Inferior parietal cortex (tissue), 1 donor: Measurements from ENCODE around the gene FCGR3A.
"Not testable (repeated sequence)": the region's sequence is repeated elsewhere in the genome, so short reads cannot be mapped to it uniquely, and the experiment has no call there.

Experiments
- DNase-seq: peaks from one replicate; pipeline ENCODE4 v3.0.0-alpha.2; 2016; ENCODE audit errors: extremely low spot score

Gene FCGR3A

DNA sequence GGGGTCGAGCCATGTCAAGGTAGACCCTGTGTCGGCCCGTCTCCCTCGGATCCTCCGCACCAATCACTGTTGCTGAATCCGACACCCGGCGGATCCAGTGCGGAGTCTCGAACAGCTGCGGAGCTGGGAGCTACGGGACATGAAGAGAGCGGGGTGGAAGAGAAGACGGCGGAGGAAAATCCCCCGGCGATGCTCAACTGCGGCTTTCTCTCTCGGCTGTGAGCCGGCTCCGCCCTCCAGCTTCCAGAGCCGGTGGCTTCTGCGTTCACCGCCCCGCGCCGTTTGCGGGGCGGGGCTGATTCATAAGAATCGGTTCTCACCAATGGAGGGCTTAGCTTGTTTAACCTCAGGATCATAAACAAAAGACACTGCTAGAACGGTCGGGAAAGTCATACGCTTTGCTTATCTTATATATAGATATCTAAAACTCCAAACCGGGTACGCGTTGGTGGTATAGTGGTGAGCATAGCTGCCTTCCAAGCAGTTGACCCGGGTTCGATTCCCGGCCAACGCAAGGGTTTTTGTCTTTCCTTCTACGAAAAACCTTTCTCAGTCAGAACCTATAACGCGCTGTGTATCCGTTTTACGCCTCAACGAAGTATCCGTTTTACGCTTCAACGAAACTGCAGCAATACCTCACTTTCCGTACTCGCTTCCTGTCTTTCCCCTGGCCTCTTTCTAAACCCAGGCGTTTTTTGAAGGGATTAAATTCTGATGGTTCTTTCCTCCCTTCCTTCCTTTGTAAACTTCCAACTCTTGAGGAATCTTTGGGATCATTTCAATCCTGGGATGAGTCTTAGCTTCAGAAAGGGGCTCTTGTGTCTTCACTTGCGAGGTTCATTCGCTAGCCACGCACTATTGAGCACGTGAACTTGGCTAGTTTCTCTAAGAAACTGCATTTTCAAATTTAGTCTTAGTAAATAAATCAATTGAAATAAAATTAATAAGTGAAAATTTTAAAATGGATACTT is 18.7 kb downstream of the FCGR3A start:
- DNase-seq: peak; percentile 92

DNA sequence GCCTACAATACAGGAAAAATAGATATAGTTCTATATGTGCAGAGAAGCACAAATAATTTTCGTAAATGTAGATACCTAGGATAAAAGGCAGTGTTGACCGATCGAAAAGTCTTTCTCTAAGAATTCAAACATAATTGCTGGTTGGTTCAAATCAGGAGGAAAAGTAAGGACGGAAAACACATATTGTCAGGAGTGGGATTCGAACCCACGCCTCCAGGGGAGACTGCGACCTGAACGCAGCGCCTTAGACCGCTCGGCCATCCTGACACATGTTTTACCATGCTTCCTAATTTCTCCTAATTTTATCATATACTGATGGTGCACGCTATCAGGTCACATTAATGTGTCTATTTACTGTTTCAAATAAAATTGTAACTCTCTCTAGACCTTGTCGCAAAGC is 19.5 kb downstream of the FCGR3A start:
- DNase-seq: peak; percentile 75

DNA sequence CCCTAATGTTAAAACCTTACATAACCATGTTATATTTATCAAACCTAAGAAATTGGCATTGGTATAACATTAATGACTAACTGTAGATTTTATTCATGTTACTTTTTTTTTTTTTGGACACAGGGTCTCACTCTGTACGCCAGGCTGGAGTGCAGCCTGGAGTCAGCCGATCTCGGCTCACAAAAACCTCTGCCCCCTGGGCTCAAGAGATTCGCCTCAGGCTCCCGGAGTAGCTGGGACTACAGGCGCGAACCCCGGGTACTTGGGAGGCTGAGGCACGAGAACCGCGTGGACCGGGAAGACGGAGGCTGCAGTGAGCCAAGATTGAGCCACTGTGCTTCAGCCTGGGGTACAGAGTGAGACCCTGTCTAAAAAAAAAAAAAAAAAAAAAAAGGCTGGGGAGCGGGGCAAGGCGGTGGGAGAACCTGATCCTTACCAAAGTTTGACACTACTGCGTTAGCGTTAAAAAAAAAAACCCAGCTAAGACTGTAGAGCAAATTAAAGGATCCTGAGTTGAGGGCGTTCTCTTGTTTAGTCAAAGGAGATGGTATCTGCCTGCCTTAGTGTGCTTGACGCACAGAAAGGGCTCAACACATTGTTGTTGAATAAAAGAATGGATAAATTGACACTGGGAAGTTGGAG is 20.0 kb downstream of the FCGR3A start:
- not testable (repeated sequence) for DNase-seq

DNA sequence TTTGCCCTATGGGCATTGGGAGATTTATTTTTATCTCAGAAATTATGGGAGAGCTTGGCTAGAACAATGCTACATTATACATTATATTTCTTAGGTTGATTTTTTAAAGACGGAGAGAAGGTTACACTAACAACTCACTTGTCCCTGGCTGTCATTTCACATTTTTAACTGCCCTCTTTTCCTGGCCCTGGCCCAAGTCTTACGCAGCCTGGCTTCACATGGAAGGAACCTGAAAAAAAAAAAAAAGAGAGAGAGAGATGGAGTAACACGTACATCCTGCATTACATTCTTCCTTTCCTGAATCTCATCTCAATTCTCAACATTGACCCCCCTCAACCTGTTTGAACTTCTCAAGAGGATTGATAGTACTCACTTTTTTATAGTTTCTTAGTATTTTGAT is 21.1 kb downstream of the FCGR3A start:
- DNase-seq: not testable (repeated sequence)

DNA sequence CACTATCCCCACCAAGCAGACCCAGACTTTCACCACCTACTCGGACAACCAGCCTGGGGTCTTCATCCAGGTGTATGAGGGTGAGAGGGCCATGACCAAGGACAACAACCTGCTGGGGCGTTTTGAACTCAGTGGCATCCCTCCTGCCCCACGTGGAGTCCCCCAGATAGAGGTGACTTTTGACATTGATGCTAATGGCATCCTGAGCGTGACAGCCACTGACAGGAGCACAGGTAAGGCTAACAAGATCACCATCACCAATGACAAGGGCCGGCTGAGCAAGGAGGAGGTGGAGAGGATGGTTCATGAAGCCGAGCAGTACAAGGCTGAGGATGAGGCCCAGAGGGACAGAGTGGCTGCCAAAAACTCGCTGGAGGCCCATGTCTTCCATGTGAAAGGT is 23.7 kb downstream of the FCGR3A start:
- DNase-seq: not testable (repeated sequence)

DNA sequence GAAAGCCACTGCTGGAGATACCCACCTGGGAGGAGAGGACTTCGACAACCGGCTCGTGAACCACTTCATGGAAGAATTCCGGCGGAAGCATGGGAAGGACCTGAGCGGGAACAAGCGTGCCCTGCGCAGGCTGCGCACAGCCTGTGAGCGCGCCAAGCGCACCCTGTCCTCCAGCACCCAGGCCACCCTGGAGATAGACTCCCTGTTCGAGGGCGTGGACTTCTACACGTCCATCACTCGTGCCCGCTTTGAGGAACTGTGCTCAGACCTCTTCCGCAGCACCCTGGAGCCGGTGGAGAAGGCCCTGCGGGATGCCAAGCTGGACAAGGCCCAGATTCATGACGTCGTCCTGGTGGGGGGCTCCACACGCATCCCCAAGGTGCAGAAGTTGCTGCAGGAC is 24.3 kb downstream of the FCGR3A start:
- not testable (repeated sequence) for DNase-seq

DNA sequence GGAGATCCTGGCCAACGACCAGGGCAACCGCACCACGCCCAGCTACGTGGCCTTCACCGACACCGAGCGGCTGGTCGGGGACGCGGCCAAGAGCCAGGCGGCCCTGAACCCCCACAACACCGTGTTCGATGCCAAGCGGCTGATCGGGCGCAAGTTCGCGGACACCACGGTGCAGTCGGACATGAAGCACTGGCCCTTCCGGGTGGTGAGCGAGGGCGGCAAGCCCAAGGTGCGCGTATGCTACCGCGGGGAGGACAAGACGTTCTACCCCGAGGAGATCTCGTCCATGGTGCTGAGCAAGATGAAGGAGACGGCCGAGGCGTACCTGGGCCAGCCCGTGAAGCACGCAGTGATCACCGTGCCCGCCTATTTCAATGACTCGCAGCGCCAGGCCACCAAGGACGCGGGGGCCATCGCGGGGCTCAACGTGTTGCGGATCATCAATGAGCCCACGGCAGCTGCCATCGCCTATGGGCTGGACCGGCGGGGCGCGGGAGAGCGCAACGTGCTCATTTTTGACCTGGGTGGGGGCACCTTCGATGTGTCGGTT is 24.8 kb downstream of the FCGR3A start:
- not testable (repeated sequence) for DNase-seq

DNA sequence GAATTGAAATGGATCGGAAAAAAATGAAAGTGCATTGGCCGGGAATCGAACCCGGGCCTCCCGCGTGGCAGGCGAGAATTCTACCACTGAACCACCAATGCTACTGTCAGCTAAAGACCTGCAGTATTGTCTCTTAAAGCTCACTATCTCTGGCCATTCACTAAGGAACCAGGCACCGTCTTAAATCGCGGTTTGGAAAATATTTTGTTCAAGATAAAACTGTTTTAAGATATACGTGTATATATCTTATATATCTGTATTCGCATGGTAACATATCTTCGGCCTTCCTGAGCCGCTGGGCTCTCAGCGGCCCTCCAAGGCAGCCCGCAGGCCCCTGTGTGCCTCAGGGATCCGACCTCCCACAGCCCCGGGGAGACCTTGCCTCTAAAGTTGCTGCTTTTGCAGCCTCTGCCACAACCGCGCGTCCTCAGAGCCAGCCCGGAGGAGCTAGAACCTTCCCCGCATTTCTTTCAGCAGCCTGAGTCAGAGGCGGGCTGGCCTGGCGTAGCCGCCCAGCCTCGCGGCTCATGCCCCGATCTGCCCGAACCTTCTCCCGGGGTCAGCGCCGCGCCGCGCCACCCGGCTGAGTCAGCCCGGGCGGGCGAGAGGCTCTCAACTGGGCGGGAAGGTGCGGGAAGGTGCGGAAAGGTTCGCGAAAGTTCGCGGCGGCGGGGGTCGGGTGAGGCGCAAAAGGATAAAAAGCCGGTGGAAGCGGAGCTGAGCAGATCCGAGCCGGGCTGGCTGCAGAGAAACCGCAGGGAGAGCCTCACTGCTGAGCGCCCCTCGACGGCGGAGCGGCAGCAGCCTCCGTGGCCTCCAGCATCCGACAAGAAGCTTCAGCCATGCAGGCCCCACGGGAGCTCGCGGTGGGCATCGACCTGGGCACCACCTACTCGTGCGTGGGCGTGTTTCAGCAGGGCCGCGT is 25.5 kb downstream of the FCGR3A start, which contains the start of gene HSPA6:
Gene HSPA6, plus strand, starts transcription at position 724 of the 925 bp plus-strand sequence. Its CDS starts 119 bp downstream, at position 843.
- peak; percentile 97 for DNase-seq

DNA sequence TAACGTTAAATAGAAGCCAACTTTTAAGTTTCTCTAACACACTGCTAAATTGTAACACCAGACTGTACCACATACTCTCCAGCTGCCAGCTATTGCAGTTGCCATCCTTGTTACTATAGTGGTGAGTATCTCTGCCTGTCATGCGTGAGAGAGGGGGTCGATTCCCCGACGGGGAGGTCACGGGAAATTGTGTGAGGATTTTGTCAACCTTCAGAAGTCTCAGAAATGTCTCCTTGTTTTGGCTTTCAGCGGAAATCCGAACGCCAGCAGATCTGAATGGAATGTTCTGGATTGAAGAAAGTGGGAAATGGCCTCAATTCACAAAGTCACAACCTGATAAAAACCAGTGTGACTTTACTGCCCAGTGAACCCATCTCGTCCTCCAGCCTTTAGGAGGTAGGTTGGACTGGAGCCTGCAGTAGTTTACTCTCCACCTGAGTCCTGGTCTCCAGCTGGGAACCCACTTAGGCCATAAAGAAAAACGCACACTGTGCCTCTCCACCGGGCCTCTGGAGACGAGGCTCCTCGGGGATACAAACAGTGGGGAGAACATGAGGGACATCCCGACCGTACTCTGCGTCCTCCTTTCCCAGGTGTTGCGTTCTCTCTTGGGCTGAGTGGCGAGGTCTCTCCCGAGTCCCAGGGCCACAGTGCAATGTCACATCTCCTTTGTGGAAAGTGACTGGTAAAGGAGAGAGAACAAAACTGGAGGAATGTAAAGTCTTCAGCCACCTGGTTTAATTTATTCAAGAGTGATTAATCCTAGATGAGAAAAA is 26.4 kb downstream of the FCGR3A start:
- DNase-seq: not testable (repeated sequence)

DNA sequence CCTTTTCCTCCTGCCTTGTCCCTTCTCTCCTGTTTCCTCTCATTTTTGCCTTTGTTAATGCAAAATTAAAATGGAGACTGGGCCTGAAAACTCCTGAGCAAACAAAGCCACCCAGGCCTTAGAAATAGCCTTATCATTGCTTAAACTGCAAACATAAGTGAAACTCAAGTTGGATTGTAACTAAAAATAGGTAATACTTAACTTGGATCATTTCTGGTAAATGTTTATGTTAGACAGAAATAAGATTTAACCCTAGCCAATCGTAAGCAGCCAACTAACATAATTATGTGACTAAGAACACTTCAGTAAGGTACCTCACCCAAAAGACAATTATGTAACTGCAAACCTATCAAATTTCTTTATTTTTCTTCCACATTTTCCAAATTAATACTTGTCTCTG is 35.7 kb downstream of the FCGR3A start:
- not testable (repeated sequence) for DNase-seq

DNA sequence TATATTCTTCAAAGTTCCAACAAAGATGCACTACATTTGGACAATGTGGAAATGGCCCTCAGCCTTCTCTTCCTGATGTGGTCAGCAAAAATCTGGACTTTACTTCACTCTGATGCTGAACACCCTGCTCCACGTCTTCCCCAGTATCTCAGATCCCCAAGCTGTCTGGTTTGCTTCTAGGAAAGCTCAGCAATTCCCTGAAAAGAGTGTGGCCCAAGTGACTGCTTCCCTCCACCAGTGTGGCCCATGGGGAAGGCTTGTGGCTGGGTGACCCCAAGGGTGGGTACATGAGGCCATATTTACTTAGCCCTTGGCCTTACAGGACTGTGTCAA is 36.2 kb downstream of the FCGR3A start:
- DNase-seq: not testable (repeated sequence)

DNA sequence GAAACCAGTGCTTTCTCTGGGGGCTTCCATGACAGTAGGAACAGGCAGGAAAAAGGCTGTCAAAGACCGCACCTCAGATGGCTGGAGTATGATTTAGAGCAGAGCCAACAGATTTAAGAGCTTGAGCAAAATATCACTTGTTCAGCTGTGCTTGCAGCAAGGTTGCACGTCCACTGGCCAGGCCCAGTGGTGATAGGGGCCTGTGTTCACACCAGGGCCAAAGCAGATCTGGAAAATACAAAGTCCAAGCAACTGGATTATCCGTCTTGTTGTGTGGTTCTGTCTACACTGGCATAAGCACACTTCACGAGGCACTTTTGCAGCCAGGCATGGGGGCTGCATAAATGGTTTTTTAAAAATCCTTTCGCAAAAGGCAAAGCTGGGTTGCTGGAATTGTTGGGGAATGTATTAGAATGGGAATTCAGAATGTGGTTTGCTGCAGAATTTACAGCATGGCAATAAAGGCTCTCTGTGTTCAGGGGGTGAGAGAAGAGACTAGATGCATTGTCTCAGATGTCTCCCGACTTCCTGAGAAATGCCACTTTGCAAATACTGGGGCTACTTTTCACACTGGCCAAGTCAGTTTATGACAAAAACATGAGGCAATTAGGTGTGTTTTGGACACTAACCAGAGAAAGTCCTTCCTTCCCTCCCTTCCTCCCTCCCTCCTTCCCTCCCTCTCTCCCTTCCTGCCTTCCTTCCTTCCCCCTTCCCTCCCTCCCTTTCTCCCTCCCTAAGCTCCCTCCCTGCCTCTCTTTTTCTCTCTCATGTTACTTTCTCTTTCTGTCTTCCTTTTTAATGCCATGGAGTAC is 36.8 kb downstream of the FCGR3A start:
- DNase-seq: not testable (repeated sequence)

DNA sequence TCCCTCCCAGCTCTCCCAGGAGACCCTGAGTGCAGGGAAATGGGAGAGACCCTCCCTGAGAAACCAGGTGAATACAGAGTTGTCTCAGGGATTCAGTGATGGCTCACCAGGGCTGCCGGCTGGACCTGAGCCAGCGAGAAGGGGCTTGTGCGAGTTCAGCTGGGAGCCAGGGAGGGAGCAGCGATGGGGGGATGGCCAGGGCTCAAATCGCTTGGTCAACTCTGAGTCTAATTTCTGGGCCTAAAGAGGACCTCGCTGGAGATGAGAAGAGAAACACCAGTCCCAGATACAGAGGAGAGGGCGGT is 37.9 kb downstream of the FCGR3A start:
- DNase-seq: no peak

DNA sequence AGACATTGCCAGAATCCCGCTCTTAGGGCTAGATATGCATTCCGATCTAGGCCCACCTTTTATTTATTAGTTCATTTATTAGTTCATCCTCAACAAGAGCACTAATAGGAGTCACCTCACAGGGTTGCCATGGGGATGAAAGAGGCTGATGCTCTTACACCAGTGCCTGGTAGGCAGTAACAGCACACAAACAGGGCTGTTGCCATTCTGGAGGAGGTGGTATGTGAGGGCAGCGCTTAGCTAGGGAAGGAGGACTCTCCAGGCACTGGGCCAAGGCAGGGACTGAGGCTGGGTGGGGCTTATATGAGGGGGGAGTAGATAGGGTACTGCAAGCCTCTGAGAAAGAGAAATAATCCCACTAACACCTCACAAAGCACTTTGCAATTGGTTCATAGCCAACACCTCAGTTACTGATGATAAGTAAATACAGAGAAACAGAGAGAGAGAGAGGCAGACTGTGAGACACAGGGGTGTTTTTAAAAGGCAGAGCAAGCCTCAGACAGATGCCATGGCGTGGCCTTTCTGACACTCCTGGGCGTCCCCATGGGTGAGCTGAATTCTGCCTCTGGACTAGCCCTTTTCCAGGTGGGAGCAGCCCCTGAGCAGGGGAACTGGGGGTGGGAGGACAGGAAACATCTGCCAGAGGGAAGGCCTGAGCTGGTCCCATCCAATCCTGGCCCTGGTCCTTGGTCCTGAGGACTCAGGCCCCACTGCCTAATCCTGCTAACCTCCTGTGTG is 38.4 kb downstream of the FCGR3A start:
- DNase-seq: no peak

DNA sequence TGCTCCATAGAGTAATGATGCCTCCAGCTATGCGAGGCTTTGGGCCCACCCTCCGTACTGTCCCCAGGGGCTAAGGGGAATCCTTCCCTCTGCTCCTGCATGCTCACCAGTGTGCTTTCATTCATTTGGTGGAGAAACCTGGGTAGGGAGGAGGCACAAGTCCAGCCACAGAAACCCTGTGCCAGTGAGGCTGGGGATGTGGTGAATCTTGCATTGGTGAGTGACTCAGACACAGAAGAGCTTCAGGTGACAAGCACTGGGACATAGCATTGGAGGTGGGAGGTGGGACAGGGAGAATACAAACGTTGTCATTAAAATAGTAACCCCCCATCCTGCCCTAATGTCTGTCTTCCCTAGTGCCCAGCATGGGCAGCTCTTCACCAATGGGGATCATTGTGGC is 39.1 kb downstream of the FCGR3A start:
- DNase-seq: no peak

DNA sequence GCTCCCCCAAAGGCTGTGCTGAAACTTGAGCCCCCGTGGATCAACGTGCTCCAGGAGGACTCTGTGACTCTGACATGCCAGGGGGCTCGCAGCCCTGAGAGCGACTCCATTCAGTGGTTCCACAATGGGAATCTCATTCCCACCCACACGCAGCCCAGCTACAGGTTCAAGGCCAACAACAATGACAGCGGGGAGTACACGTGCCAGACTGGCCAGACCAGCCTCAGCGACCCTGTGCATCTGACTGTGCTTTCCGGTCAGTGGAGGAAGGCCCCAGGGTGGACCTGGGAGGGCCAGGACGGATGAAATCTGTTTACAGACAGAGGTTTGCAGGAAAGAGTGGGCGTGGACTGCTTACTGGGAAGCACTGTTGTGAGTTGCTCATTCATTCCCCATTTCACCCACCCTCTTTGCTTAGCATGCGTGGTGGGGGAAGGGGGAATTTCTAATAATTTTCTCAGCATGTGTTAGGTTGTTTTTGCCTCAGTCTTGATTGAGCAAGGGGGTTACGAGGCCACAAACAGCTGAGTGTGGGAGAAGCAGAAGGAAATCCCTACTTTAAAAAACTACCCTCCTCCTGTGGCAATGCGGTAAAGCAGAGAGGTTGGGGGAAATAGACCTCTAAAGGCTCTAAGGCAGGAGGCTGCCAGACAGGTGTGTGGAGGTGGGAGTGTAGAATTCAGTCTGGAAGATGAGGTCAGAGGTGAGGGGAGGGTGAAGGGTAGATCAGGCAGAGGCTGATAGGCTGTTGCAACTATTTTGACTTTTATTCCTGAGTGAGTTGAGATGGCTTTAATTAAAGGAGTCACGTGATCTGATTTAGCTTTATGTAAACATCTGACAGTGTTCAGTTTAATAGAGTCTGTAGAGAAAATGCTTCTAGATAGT is 43.0 kb downstream of the FCGR3A start:
- no peak for DNase-seq

DNA sequence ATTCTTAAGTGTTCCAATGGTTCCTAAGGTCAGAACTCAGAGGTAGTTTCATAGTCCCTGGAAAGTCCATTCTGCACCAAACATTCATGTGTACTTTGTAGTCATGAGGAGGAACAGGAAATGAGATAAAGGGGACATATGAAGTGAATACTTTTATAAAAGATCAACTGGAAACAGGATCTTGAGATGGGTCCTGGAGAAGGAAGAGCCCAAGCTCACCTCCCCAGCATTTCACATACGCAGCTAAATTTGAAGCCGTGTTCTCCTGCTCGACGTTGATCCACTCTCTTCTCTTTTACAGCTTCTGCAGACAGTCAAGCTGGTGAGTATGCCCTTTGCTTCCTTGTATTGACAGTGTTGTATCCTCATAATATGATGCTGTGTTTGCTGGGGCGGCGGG is 43.9 kb downstream of the FCGR3A start:
- no peak for DNase-seq

DNA sequence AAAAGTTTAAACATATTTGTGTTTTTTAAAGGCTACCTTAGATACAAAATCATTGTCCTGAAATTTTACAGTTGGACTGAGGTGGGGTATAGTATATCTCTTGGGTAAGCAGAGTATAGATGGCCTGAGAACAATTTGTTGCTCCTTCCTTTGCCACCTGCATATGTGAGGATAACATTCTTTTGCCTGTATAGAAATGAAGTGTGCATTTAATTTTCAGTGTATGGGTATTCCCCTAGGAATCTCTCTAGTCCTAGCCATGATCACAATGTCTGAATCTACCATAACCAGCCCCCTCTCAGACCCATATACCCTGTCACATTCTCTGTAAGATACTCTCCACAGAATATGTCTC is 46.2 kb downstream of the FCGR3A start:
- no peak for DNase-seq
